HepG2 (cell line): Measurements from ENCODE around the gene NGLY1. TPM values are rescaled to one million over a fixed set of nuclear protein-coding genes. Genes with fewer than 3 reads are reported as not detected.

Experiments used
- ATAC-seq: fragments of 200-7000 bp; cut with Tn5 transposase; 3 replicates; pipeline ENCODE4 v1.9.1; 2020; ENCODE audit warnings: mild to moderate bottlenecking, moderate library complexity
- BruUV-seq: library from RNA; stranded (reverse); fragments of 400-500 nt; replicated peaks from 2 replicates; lab custom pipeline; 2021; lab: Mats Ljungman, UMichigan
- CTCF ChIA-PET: fragments of 300-600 bp; formaldehyde crosslinking; extraction: SDS; loops from one replicate; lab custom pipeline; 2021; ENCODE audit warnings: low total read pairs, inconsistent platforms, low intra/inter-chr PET ratio; lab: Yijun Ruan, JAX
- POLR2A ChIA-PET: fragments of 350-600 bp; sonication (Branson Sonifier 250); formaldehyde crosslinking; loops from one replicate; lab custom pipeline; 2020; ENCODE audit warnings: antibody characterized with exemption, inconsistent platforms; lab: Yijun Ruan, JAX
- DNase-seq: peaks from one replicate; pipeline ENCODE4 v3.0.0-alpha.2; 2015; ENCODE audit warnings: low spot score
- FAIRE-seq: peaks from 3 replicates; lab custom pipeline; 2011; peaks lifted over from hg19 to GRCh38; lab: Jason Lieb, UNC
- H2AFZ ChIP-seq: one replicate; pipeline ENCODE4 v1.6.1; 2011; ENCODE audit warnings: low read length, inconsistent platforms
- H3K27ac ChIP-seq: fragments of 300-600 bp; 3 replicates; pipeline ENCODE4 v1.8.0; 2011; ENCODE audit warnings: mixed run types, mild to moderate bottlenecking, mixed read lengths, low read length, inconsistent platforms; ENCODE audit not compliant: insufficient read depth; ENCODE audit errors: extremely low read length
- H3K27me3 ChIP-seq, 2 experiments: fragments of 200-600 bp in 1 of 2; 2 replicates in 1 of 2; 3 replicates in 1 of 2; pipeline versions ENCODE4 v1.6.0 to v1.8.0; 2011; ENCODE audit warnings: low read length in 2 of 2, mild to moderate bottlenecking in 2 of 2, moderate library complexity in 2 of 2, inconsistent platforms in 1 of 2; ENCODE audit not compliant: insufficient read depth in 2 of 2, control insufficient read depth in 1 of 2
- H3K36me3 ChIP-seq, 2 experiments: fragments of 200-600 bp in 1 of 2; replicated peaks in 1 of 2; 2 replicates in 1 of 2; 3 replicates in 1 of 2; pipeline versions ENCODE4 v1.5.1 to v1.8.0; 2011; ENCODE audit warnings: low read length in 2 of 2, inconsistent platforms in 1 of 2; ENCODE audit not compliant: insufficient read depth in 2 of 2, control insufficient read depth in 1 of 2
- H3K4me1 ChIP-seq: 2 replicates; pipeline ENCODE4 v1.5.1; 2012; ENCODE audit warnings: low read length, inconsistent platforms; ENCODE audit not compliant: insufficient read depth
- H3K4me2 ChIP-seq: 2 replicates; pipeline ENCODE4 v1.6.0; 2011; ENCODE audit warnings: low read depth, low read length, inconsistent platforms
- H3K4me3 ChIP-seq, 3 experiments: fragments of 200-600 bp in 1 of 3; sonication (generic), shearing (Covaris generic) in 1 of 3; replicated peaks in 1 of 3; 2 replicates each; pipeline ENCODE4 v1.5.1; 2011 to 2016; ENCODE audit warnings: low read length in 3 of 3, inconsistent platforms in 2 of 3, low read depth in 2 of 3, mild to moderate bottlenecking in 2 of 3, control low read depth in 1 of 3, mixed read lengths in 1 of 3; ENCODE audit not compliant: insufficient read depth in 1 of 3
- H3K79me2 ChIP-seq: one replicate; pipeline ENCODE4 v1.6.1; 2011; ENCODE audit warnings: low read length, inconsistent platforms; ENCODE audit not compliant: insufficient read depth
- H3K9ac ChIP-seq: 2 replicates; pipeline ENCODE4 v1.6.0; 2011; ENCODE audit warnings: mild to moderate bottlenecking, low read depth, low read length, inconsistent platforms; ENCODE audit not compliant: insufficient read depth
- H3K9me3 ChIP-seq: 2 replicates; pipeline ENCODE4 v1.5.1; 2012; ENCODE audit warnings: mild to moderate bottlenecking, low read length
- H4K20me1 ChIP-seq: 2 replicates; pipeline ENCODE4 v1.6.0; 2011; ENCODE audit warnings: inconsistent platforms, mild to moderate bottlenecking, low read length, moderate library complexity; ENCODE audit not compliant: insufficient read depth
- ATAD3A ChIP-seq: sonication (generic); formaldehyde crosslinking; IDR thresholded peaks from 2 replicates; pipeline ENCODE4 v1.4.0; 2020; ENCODE audit warnings: missing genetic modification reagents
- GZF1 ChIP-seq: sonication (generic); formaldehyde crosslinking; IDR thresholded peaks from 2 replicates; pipeline ENCODE4 v1.5.1; 2020; ENCODE audit warnings: mild to moderate bottlenecking, missing genetic modification reagents
- JDP2 ChIP-seq: sonication (generic); formaldehyde crosslinking; IDR thresholded peaks from 2 replicates; pipeline ENCODE4 v1.8.1; 2022; ENCODE audit warnings: missing genetic modification reagents, borderline replicate concordance
- JUNB ChIP-seq: sonication (generic); formaldehyde crosslinking; IDR thresholded peaks from 2 replicates; pipeline ENCODE4 v1.8.0; 2022; ENCODE audit warnings: missing genetic modification reagents, mild to moderate bottlenecking, borderline replicate concordance
- KLF11 ChIP-seq: IDR thresholded peaks from 2 replicates; pipeline ENCODE4 v1.6.1; 2016; ENCODE audit warnings: missing compliant biosample characterization
- NFE2L1 ChIP-seq: sonication (generic); formaldehyde crosslinking; IDR thresholded peaks from 2 replicates; pipeline ENCODE4 v1.4.0; 2020; ENCODE audit warnings: missing genetic modification reagents, mild to moderate bottlenecking, borderline replicate concordance
- NPAS2 ChIP-seq: sonication (generic); formaldehyde crosslinking; IDR thresholded peaks from 2 replicates; pipeline ENCODE4 v1.8.0; 2022; ENCODE audit warnings: mild to moderate bottlenecking, missing genetic modification reagents, borderline replicate concordance
- PHF20 ChIP-seq: sonication (generic); formaldehyde crosslinking; IDR thresholded peaks from 2 replicates; pipeline ENCODE4 v1.5.0; 2020; ENCODE audit warnings: mild to moderate bottlenecking, missing genetic modification reagents
- RCOR2 ChIP-seq: IDR thresholded peaks from 2 replicates; pipeline ENCODE4 v1.6.1; 2016; ENCODE audit warnings: missing biosample characterization, missing genetic modification reagents
- RFXANK ChIP-seq: IDR thresholded peaks from 2 replicates; pipeline ENCODE4 v1.6.1; 2016
- SIN3B ChIP-seq: fragments of 150-350 bp; IDR thresholded peaks from 2 replicates; pipeline ENCODE4 v1.6.1; 2014; ENCODE audit warnings: low read length
- ZNF331 ChIP-seq: sonication (generic); formaldehyde crosslinking; IDR thresholded peaks from 2 replicates; pipeline ENCODE4 v1.4.0; 2020; ENCODE audit warnings: missing genetic modification reagents
- ZNF335 ChIP-seq: sonication (generic); formaldehyde crosslinking; IDR thresholded peaks from 2 replicates; pipeline ENCODE4 v1.4.0; 2020; ENCODE audit warnings: missing genetic modification reagents
- WGBS: methylation state at CpG from one replicate; pipeline ENCODE4 v1.1.6; 2017; ENCODE audit warnings: low lambda C conversion rate; 5-methylcytosine and 5-hydroxymethylcytosine counted together
- in situ Hi-C: cut with HindIII; loops from 2 replicates; pipeline ENCODE4 v1.10.0; 2017; ENCODE audit warnings: low pct_unique_long_range_greater_than_20kb; ENCODE audit not compliant: extremely low pct_ligation_motif_present
- intact Hi-C: fragments of 100-400 bp; cut with micrococcal nuclease; formaldehyde crosslinking; loops from one replicate; pipeline ENCODE4 v1.10.0; 2022; ENCODE audit not compliant: unreplicated experiment
- polyA plus RNA-seq, 8 experiments: library from polyadenylated mRNA; depleted of rRNA in 3 of 8; stranded (reverse) in 7 of 8; unstranded in 1 of 8; fragments of >200 nt; fragmentation: Illumina TruSeq in 4 of 8; extraction: Trizol in 4 of 8; gene quantifications; 2 replicates each; pipeline versions ENCODE4 v1.2.1 to v1.2.3, GENCODE V29; 2011 to 2016; ENCODE audit warnings: low read depth in 4 of 8, missing spikeins in 1 of 8, mixed read lengths in 1 of 8; ENCODE audit not compliant: insufficient read depth in 1 of 8
- total RNA-seq, 5 experiments: library from RNA; depleted of rRNA; stranded (reverse); fragments of >200 nt; fragmentation: Illumina TruSeq; extraction: Trizol; gene quantifications; 2 replicates each; pipeline ENCODE4 v1.2.3, GENCODE V29; 2016; ENCODE audit warnings: low read depth in 1 of 5
- TF ChIP-seq, protein P1 (sequence below): IDR thresholded peaks from 2 replicates; pipeline ENCODE4 v1.6.1; 2016; ENCODE audit warnings: mild to moderate bottlenecking, missing biosample characterization, missing genetic modification reagents
- TF ChIP-seq, protein P2 (sequence below): sonication (generic); formaldehyde crosslinking; IDR thresholded peaks from 2 replicates; pipeline ENCODE4 v1.9.0; 2022; ENCODE audit warnings: missing genetic modification reagents, mild to moderate bottlenecking, borderline replicate concordance
- TF ChIP-seq, protein P3 (sequence below): sonication (generic); formaldehyde crosslinking; conservative IDR thresholded peaks from 2 replicates; pipeline ENCODE4 v1.4.0; 2020; ENCODE audit warnings: missing genetic modification reagents

Gene NGLY1
- total and polyA plus RNA-seq, 2 of the 13 experiments (the other 11 are each of a cell fraction or from before 2014, with no cell fraction given) = 28.2 to 44.5 TPM

DNA sequence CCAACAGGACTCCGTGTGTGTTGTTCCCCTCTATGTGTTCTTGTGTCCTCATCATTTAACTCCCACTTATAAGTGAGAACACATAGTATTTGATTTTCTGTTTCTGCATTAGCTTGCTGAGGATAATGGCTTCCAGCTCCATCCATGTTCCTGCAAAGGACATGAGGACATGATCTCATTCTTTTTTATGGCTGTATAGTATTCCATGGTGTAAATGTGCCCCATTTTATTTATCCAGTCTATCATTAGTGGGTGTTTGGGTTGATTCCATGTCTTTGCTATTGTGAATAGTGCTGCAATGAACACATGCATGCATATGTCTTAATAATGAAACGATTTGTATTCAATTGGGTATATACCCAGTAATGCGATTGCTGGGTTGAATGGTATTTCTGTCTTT lies 90.0 kb downstream of the NGLY1 start:
- 16% methylated on average over 3 of the region's 3 CpGs for WGBS
- FAIRE-seq = peak; percentile 34
- BruUV-seq = no TSS peak

More for the DNA sequence above, 90.0 kb downstream of the NGLY1 start:
- ChIA-PET POLR2A (no interaction called here), CTCF (no interaction called here)
- Histone ChIP-seq H3K9ac (no peak overlapping the region), H3K27ac (no peak overlapping the region), H3K4me2 (no peak overlapping the region), H2AFZ (no peak overlapping the region), H3K9me3 (no peaks in the 10 kb centered on the region), H3K36me3 (no peaks in the 10 kb centered on the region), H3K4me1 (no peaks in the 10 kb centered on the region), H3K79me2 (no peaks in the 10 kb centered on the region), H3K27me3 (no peaks in the 10 kb centered on the region; a peak in 1 of 5 replicates), H3K4me3 (no peak overlapping the region), H4K20me1 (no peaks in the 10 kb centered on the region)
- intact Hi-C loops (no loop called here), in situ Hi-C loops (no loop called here)
- no peak for ATAC-seq
- no peak for TF ChIP-seq NFE2L1 (CRISPR knock-in tag)
- TF ChIP-seq NPAS2 (CRISPR knock-in tag) = no peak
- no peak for TF ChIP-seq KLF11 (CRISPR knock-in tag)
- TF ChIP-seq SIN3B = no peak
- no peak for TF ChIP-seq RFXANK (CRISPR knock-in tag)
- no peak for TF ChIP-seq ZNF331 (CRISPR knock-in tag)
- TF ChIP-seq, protein P1, sequence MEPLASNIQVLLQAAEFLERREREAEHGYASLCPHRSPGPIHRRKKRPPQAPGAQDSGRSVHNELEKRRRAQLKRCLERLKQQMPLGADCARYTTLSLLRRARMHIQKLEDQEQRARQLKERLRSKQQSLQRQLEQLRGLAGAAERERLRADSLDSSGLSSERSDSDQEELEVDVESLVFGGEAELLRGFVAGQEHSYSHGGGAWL (CRISPR knock-in tag) = no peak
- no peak for TF ChIP-seq RCOR2 (CRISPR knock-in tag)
- TF ChIP-seq, protein P2, sequence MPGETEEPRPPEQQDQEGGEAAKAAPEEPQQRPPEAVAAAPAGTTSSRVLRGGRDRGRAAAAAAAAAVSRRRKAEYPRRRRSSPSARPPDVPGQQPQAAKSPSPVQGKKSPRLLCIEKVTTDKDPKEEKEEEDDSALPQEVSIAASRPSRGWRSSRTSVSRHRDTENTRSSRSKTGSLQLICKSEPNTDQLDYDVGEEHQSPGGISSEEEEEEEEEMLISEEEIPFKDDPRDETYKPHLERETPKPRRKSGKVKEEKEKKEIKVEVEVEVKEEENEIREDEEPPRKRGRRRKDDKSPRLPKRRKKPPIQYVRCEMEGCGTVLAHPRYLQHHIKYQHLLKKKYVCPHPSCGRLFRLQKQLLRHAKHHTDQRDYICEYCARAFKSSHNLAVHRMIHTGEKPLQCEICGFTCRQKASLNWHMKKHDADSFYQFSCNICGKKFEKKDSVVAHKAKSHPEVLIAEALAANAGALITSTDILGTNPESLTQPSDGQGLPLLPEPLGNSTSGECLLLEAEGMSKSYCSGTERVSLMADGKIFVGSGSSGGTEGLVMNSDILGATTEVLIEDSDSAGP = no peak
- TF ChIP-seq ZNF335 (CRISPR knock-in tag) = no peak
- TF ChIP-seq, protein P3, sequence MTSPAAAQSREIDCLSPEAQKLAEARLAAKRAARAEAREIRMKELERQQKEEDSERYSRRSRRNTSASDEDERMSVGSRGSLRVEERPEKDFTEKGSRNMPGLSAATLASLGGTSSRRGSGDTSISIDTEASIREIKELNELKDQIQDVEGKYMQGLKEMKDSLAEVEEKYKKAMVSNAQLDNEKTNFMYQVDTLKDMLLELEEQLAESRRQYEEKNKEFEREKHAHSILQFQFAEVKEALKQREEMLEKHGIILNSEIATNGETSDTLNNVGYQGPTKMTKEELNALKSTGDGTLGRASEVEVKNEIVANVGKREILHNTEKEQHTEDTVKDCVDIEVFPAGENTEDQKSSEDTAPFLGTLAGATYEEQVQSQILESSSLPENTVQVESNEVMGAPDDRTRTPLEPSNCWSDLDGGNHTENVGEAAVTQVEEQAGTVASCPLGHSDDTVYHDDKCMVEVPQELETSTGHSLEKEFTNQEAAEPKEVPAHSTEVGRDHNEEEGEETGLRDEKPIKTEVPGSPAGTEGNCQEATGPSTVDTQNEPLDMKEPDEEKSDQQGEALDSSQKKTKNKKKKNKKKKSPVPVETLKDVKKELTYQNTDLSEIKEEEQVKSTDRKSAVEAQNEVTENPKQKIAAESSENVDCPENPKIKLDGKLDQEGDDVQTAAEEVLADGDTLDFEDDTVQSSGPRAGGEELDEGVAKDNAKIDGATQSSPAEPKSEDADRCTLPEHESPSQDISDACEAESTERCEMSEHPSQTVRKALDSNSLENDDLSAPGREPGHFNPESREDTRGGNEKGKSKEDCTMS (CRISPR knock-in tag) = no peak
- no peak for TF ChIP-seq JUNB
- TF ChIP-seq ATAD3A (CRISPR knock-in tag) = no peak
- no peak for TF ChIP-seq JDP2 (CRISPR knock-in tag)
- TF ChIP-seq PHF20 (CRISPR knock-in tag) = no peak
- TF ChIP-seq GZF1 (CRISPR knock-in tag) = no peak
- no peak for DNase-seq
